ENCODE measurements around the gene LRCH3.

LRCH3 gene

GRCh38 chr3:197830967-197831313 is 39.9 kb downstream of the LRCH3 start:
- no peak for DNase-seq (ENCODE audit: extremely low read depth, low read depth)
- no peak overlapping the region for H3K4me3 ChIP-seq (replicated peaks; ENCODE audit: low read depth, low read length)
- no peak for TF ChIP-seq CTCF (IDR thresholded peaks at IDR 0.05; ENCODE audit: low read depth, low read length, missing control alignments)

GRCh38 chr3:197833930-197834715 is 43.1 kb downstream of the LRCH3 start:
- H3K4me3 ChIP-seq (replicated peaks; ENCODE audit: low read depth, low read length) = no peak overlapping the region
- no peak for TF ChIP-seq CTCF (IDR thresholded peaks at IDR 0.05; ENCODE audit: low read depth, low read length, missing control alignments)
- no peak for DNase-seq (ENCODE audit: extremely low read depth, low read depth)

DNA sequence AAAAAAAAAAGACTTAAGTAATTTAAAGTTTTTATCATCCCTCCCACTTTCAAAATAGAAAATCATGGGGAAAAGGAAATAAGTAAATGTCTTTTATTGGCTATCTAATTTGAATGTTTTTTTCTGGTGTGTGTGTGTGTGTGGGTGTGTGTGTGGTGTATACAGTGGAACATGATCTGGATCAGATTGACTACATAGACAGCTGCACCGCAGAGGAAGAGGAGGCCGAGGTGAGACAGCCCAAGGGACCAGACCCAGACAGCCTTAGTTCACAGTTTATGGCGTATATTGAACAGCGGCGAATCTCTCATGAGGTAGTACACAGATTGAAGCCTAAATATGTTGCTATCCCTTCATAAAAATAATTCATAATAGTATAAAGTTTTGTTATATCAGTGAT is 44.5 kb downstream of the LRCH3 start:
- no peak for DNase-seq (ENCODE audit: extremely low read depth, low read depth)
- TF ChIP-seq CTCF (IDR thresholded peaks at IDR 0.05; ENCODE audit: low read depth, low read length, missing control alignments) = no peak
- H3K4me3 ChIP-seq (replicated peaks; ENCODE audit: low read depth, low read length) = no peak overlapping the region

GRCh38 chr3:197836244-197836643 is 45.2 kb downstream of the LRCH3 start:
- TF ChIP-seq CTCF (IDR thresholded peaks at IDR 0.05; ENCODE audit: low read depth, low read length, missing control alignments) = no peak
- no peak for DNase-seq (ENCODE audit: extremely low read depth, low read depth)
- H3K4me3 ChIP-seq (replicated peaks; ENCODE audit: low read depth, low read length) = no peak overlapping the region

GRCh38 chr3:197837282-197837681 is 46.2 kb downstream of the LRCH3 start:
- DNase-seq (ENCODE audit: extremely low read depth, low read depth) = no peak
- no peak for TF ChIP-seq CTCF (IDR thresholded peaks at IDR 0.05; ENCODE audit: low read depth, low read length, missing control alignments)

DNA sequence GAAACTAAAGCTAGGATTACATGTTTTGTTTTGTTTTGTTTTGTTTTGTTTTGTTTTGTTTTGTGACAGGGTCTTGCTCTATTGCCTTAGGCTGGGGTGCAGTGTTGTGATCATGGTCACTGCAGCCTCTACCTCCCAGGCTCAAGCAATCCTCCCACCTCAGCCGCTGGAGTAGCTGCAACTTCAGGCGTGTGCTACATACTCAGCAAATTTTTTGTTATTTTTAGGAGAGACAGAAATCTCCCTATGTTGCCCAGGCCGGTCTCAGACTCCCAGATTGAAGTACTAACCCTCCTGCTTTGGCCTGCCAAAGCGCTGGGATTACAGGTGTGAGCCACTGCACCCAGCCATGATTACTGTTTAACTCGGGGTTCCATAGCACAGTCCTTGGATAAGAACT is 50.7 kb downstream of the LRCH3 start:
- DNase-seq (ENCODE audit: extremely low read depth, low read depth) = no peak
- H3K4me3 ChIP-seq (replicated peaks; ENCODE audit: low read depth, low read length) = no peak overlapping the region
- TF ChIP-seq CTCF (IDR thresholded peaks at IDR 0.05; ENCODE audit: low read depth, low read length, missing control alignments) = no peak

More at GRCh38 chr3:197837282-197837681, 46.2 kb downstream of the LRCH3 start:
- no peak overlapping the region for H3K4me3 ChIP-seq (replicated peaks; ENCODE audit: low read depth, low read length)

GRCh38 chr3:197846491-197846890 is 55.4 kb downstream of the LRCH3 start:
- TF ChIP-seq CTCF (IDR thresholded peaks at IDR 0.05; ENCODE audit: low read depth, low read length, missing control alignments) = no peak
- H3K4me3 ChIP-seq (replicated peaks; ENCODE audit: low read depth, low read length) = no peak overlapping the region
- DNase-seq (ENCODE audit: extremely low read depth, low read depth) = no peak

Data from HFF-Myc (cell line).